Stimulated activated naive CD8-positive, alpha-beta T cell treated with anti-CD3 and anti-CD28 coated beads, Interleukin-15, Interleukin-2, amounts not matched to agents 100 U/mL and 50 U/mL, for 24 hours (primary cell): ENCODE data around the gene SEMA3D.

Experiments used
- ATAC-seq: fragments of 150-1000 bp; cut with Tn5 transposase; one replicate; pipeline ENCODE4 v1.10.0; 2021
- DNase-seq: peaks from one replicate; pipeline ENCODE4 v3.0.0; 2021

The SEMA3D gene

DNA sequence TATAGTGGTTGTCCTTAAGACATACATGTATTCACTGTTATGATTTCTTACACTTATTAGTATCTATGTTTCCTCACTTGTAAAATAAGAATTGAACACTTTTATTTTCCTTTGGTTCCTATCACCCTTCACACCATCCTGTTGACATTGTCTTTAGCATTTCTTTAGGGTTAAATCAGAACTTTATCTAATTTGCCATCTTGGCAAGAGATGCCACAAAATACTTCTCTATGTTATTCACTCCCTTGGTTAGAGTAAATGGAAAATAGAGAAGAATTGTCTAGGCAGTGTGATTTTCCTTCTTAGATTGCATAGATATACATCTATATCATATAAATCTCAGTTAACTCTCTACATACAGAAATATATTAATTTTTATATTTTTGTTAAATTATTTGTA lies 204.7 kb downstream of the SEMA3D start:
- DNase-seq (no peak), ATAC-seq (no peak)

- DNase-seq, result no peak
- ATAC-seq, result no peak
Measured at GRCh38 chr7:84981055-84981976, 205.5 kb downstream of the SEMA3D start.

- ATAC-seq, result no peak
Measured at GRCh38 chr7:84975586-84976185, 211.2 kb downstream of the SEMA3D start.

GRCh38 chr7:84971360-84971759 lies 215.5 kb downstream of the SEMA3D start:
- DNase-seq, result no peak
- ATAC-seq, result no peak

More at GRCh38 chr7:84975586-84976185, 211.2 kb downstream of the SEMA3D start:
- no peak for DNase-seq

DNA sequence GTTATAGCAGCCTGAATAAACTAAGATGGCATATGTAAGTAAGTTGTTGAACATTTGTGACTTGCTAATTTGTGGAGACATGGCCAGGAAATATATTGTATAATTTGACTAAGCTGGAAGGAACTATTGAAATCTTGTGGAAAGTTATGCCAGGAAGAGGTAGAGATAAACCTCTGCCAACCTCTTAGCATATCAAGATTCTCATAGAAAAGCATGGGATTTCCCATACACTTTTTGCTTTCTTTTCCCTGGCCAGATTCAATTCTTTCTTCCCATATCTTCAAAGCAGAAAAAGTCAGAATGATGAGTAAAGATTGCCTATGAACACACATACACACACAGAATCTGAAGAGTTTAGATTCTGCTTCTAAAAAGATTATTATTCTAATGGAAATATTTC lies 216.2 kb downstream of the SEMA3D start:
- ATAC-seq, result no peak
- DNase-seq, result no peak

- DNase-seq, result no peak
- no peak for ATAC-seq
Measured at GRCh38 chr7:84953234-84953633, 233.6 kb downstream of the SEMA3D start.

GRCh38 chr7:84950836-84951235 lies 236.0 kb downstream of the SEMA3D start:
- ATAC-seq (no peak), DNase-seq (no peak)

DNA sequence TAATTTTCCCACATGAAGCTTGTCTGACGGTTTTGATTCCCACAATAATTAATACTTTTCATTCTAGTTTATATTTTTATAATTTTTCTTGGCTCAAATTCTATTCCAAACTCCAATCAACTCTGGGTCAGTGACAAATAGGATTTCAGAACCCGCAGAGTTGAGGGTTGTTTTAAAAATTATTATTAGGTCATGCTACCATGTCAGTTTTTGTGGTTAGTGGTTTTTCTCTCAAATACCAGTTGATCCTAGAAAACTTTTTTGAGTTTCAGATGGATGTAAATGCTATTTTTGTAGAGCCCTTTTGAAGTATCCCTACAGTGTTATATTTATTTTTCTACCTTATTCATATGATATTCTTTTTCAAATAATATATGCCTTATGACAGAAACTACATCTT lies 237.4 kb downstream of the SEMA3D start:
- ATAC-seq (no peak), DNase-seq (no peak)

DNA sequence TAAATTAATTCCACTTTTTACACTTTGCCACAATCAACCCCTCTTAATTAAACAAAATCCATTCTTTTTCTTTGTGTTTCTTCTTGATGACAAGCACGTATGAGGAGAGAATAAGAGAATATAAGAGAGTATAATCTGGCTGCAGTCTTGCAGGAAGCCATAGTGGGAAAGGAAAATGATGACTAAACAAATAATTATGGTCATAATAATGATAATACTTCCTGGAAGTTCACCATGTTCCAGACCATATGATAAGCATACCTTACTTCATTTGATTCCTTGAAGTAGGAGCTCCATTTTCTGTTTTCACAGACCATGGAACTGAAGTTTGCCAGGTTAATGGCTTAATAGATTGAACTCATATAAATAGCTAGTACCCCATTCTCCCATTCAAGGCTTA lies 237.8 kb downstream of the SEMA3D start:
- DNase-seq, result no peak
- no peak for ATAC-seq

- DNase-seq, result no peak
- no peak for ATAC-seq
Measured at GRCh38 chr7:84948634-84949033, 238.2 kb downstream of the SEMA3D start.

DNA sequence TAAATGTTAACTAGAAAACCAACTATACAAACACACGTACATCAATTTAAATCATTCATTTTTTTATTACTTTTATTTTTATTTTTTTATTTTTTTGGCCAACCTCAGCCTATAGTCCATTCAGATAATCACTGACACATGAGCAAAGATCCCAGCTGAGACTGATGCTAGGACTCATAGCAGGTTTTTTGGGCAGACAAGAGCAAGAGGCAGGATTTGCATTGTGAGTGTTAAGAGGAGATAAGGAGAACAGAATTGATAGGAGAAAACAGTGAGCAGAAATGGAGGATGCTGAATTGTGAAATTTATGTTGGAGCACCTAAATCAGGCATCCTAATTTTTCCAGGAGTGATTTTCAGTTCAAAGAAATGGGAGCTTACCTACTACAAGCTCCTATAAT lies 240.3 kb downstream of the SEMA3D start:
- no peak for ATAC-seq

More for the DNA sequence above, 240.3 kb downstream of the SEMA3D start:
- no peak for DNase-seq
